ENCODE data around the gene RNF212. TPM values are rescaled to one million over a fixed set of nuclear protein-coding genes. Genes with fewer than 3 reads are reported as not detected.

RNF212 gene
- total and polyA plus RNA-seq, 10 of the 15 experiments (the other 5 are each of a cell fraction or from before 2014, with no cell fraction given), result not detected

DNA sequence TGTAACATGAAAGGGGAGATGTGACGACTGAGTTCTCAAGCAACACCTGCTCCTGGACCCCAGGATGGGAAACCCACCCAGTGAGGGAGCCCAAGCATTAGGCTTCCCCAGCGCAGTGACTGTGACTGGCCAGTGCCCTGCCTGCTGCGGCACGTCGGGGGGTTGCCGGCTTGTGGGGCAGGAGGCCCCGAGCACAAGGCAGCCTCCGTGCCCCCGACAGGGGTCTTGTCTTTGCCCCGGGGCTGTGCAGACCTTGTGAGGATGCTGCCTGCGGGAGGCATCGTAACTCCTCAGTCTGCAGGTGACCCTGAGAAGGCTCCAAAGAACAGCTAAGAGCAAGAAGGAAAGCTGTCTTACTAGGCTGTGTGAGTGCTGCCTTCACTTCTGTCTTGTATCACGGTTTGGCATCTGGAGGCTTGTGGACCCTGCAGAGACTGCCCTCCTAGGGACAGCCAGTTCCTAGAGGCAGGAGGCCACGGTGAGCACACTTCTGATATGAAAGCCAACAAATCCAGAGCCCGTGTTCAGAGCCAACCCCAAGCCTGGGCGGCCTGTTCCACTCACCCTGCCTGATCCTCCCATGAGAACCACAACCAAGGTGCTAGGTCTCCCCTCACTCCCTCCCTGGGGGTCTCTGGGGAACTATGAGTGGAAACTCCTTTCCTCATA, 54.2 kb downstream of the RNF212 start:
- Histone ChIP-seq H3K27ac (ENCODE audit: control insufficient read depth, insufficient read depth) (no peak overlapping the region), H3K4me1 (ENCODE audit: control insufficient read depth, insufficient read depth, low read length) (no peaks in the 10 kb centered on the region), H4K20me1 (ENCODE audit: control insufficient read depth, insufficient read depth) (no peaks in the 10 kb centered on the region), H2AFZ (ENCODE audit: control insufficient read depth, low read depth, low read length) (no peak overlapping the region), H3K9me3 (replicated peaks; ENCODE audit: control insufficient read depth, insufficient read depth, low read length) (no peaks in the 10 kb centered on the region), H3K79me2 (ENCODE audit: control insufficient read depth, insufficient read depth, low read length) (no peaks in the 10 kb centered on the region), H3K4me2 (ENCODE audit: control insufficient read depth, insufficient read depth) (no peak overlapping the region), H3K9ac (ENCODE audit: control insufficient read depth, insufficient read depth, low read length) (no peak overlapping the region), H3K36me3 (ENCODE audit: control insufficient read depth in 2 of 2, insufficient read depth in 2 of 2, low read length in 1 of 2) (no peaks in the 10 kb centered on the region), H3K27me3 (replicated peaks in 1 of 2; ENCODE audit: control insufficient read depth in 2 of 2, insufficient read depth in 2 of 2, low read length in 1 of 2) (peaks cover 0 to 2% of the 10 kb centered on the region in 2 experiments; a peak in 2 of 4 replicates), H3K4me3 (no peak overlapping the region)
- TF ChIP-seq ZZZ3 (IDR thresholded peaks at IDR 0.05; ENCODE audit: control insufficient read depth, insufficient read length, low read depth) (no peak), SP1 (IDR thresholded peaks at IDR 0.05; ENCODE audit: low read depth, low read length) (no peak), FOXM1 (IDR thresholded peaks at IDR 0.05; ENCODE audit: low read depth, low read length) (no peak), IRF4 (IDR thresholded peaks at IDR 0.05; ENCODE audit: low read depth, low read length) (no peak), CBX3 (IDR thresholded peaks at IDR 0.05; ENCODE audit: borderline replicate concordance, low read depth) (no peak), CHD2 (IDR thresholded peaks at IDR 0.05; ENCODE audit: borderline replicate concordance, low read depth, low read length) (no peak), SMAD1 (IDR thresholded peaks at IDR 0.05; ENCODE audit: low read depth, partially characterized antibody) (no peak), SUPT20H (IDR thresholded peaks at IDR 0.05; ENCODE audit: borderline replicate concordance, control insufficient read depth, low read depth, low read length) (no peak), KLF5 (IDR thresholded peaks at IDR 0.05; ENCODE audit: partially characterized antibody) (no peak), BRCA1 (IDR thresholded peaks at IDR 0.05; ENCODE audit: low read depth, low read length) (no peak), NFYA (IDR thresholded peaks at IDR 0.05; ENCODE audit: borderline replicate concordance, low read depth, low read length) (no peak), SKIL (IDR thresholded peaks at IDR 0.05; ENCODE audit: low read depth, poor library complexity, severe bottlenecking) (no peak)
- TF ChIP-seq, protein P1, sequence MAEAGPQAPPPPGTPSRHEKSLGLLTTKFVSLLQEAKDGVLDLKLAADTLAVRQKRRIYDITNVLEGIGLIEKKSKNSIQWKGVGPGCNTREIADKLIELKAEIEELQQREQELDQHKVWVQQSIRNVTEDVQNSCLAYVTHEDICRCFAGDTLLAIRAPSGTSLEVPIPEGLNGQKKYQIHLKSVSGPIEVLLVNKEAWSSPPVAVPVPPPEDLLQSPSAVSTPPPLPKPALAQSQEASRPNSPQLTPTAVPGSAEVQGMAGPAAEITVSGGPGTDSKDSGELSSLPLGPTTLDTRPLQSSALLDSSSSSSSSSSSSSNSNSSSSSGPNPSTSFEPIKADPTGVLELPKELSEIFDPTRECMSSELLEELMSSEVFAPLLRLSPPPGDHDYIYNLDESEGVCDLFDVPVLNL (IDR thresholded peaks at IDR 0.05; ENCODE audit: low read depth, low read length), result no peak
- TF ChIP-seq, protein P2, sequence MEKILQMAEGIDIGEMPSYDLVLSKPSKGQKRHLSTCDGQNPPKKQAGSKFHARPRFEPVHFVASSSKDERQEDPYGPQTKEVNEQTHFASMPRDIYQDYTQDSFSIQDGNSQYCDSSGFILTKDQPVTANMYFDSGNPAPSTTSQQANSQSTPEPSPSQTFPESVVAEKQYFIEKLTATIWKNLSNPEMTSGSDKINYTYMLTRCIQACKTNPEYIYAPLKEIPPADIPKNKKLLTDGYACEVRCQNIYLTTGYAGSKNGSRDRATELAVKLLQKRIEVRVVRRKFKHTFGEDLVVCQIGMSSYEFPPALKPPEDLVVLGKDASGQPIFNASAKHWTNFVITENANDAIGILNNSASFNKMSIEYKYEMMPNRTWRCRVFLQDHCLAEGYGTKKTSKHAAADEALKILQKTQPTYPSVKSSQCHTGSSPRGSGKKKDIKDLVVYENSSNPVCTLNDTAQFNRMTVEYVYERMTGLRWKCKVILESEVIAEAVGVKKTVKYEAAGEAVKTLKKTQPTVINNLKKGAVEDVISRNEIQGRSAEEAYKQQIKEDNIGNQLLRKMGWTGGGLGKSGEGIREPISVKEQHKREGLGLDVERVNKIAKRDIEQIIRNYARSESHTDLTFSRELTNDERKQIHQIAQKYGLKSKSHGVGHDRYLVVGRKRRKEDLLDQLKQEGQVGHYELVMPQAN (conservative IDR thresholded peaks at IDR 0.05), result no peak
- TF ChIP-seq, protein P3, sequence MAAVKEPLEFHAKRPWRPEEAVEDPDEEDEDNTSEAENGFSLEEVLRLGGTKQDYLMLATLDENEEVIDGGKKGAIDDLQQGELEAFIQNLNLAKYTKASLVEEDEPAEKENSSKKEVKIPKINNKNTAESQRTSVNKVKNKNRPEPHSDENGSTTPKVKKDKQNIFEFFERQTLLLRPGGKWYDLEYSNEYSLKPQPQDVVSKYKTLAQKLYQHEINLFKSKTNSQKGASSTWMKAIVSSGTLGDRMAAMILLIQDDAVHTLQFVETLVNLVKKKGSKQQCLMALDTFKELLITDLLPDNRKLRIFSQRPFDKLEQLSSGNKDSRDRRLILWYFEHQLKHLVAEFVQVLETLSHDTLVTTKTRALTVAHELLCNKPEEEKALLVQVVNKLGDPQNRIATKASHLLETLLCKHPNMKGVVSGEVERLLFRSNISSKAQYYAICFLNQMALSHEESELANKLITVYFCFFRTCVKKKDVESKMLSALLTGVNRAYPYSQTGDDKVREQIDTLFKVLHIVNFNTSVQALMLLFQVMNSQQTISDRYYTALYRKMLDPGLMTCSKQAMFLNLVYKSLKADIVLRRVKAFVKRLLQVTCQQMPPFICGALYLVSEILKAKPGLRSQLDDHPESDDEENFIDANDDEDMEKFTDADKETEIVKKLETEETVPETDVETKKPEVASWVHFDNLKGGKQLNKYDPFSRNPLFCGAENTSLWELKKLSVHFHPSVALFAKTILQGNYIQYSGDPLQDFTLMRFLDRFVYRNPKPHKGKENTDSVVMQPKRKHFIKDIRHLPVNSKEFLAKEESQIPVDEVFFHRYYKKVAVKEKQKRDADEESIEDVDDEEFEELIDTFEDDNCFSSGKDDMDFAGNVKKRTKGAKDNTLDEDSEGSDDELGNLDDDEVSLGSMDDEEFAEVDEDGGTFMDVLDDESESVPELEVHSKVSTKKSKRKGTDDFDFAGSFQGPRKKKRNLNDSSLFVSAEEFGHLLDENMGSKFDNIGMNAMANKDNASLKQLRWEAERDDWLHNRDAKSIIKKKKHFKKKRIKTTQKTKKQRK (IDR thresholded peaks at IDR 0.05; ENCODE audit: low read depth, low read length), result no peak
- CTCF ChIA-PET, result no interaction called here
- no peak for ATAC-seq
- SMC1A ChIA-PET (ENCODE audit: uncharacterized antibody, unreplicated experiment), result no interaction called here
- BruUV-seq (replicated peaks), result no TSS peak
- DNase-seq (ENCODE audit: low read depth, low spot score), result no peak
- in situ Hi-C loops (cut with MboI) (no loop called here), intact Hi-C loops (cut with micrococcal nuclease; ENCODE audit: unreplicated experiment) (no loop called here)
- no peak for FAIRE-seq
- POLR2A ChIA-PET, result no interaction called here
- WGBS (ENCODE audit: insufficient coverage, insufficient replicate concordance, low lambda C conversion rate, missing lambda C conversion rate), result 39% methylated on average over 16 of the region's 16 CpGs
- RAD21 ChIA-PET (ENCODE audit: unreplicated experiment), result no interaction called here

Measured in GM12878 (cell line).